Islet of Langerhans (tissue), 1 donor: ENCODE results near the gene TADA2A.
"Not testable (repeated sequence)": the region's sequence is repeated elsewhere in the genome, so short reads cannot be mapped to it uniquely, and the experiment has no call there.

ENCODE experiments used
- FAIRE-seq: peaks from one replicate; lab custom pipeline; 2011; peaks lifted over from hg19 to GRCh38; lab: Jason Lieb, UNC

TADA2A gene

GRCh38 chr17:37400505-37400904, 6.2 kb upstream of the TADA2A start:
- no peak for FAIRE-seq

DNA sequence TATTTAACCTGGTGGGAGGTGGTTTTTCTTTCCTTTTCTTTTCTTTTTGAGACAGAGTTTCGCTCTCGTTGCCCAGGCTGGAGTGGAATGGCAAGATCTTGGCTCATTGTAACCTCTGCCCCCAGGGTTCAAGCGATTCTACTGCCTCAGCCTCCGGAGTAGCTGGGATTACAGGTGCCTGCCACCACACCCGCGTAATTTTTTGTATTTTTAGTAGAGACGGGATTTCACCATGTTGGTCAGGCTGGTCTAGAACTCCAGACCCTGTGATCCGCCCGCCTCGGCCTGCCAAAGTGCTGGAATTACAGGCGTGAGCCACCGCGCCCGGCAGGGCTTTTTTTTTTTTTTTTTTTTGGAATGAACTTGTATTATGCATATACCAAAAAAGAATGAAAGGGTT, 1.2 kb upstream of the TADA2A start:
- FAIRE-seq = not testable (repeated sequence)

- FAIRE-seq = no peak
Observed at GRCh38 chr17:37405955-37406634, 591 bp upstream of the TADA2A start.

- not testable (repeated sequence) for FAIRE-seq
Observed at GRCh38 chr17:37408145-37408479, 1.4 kb downstream of the TADA2A start.

- no peak for FAIRE-seq
Observed at GRCh38 chr17:37410357-37410756, 3.7 kb downstream of the TADA2A start.

DNA sequence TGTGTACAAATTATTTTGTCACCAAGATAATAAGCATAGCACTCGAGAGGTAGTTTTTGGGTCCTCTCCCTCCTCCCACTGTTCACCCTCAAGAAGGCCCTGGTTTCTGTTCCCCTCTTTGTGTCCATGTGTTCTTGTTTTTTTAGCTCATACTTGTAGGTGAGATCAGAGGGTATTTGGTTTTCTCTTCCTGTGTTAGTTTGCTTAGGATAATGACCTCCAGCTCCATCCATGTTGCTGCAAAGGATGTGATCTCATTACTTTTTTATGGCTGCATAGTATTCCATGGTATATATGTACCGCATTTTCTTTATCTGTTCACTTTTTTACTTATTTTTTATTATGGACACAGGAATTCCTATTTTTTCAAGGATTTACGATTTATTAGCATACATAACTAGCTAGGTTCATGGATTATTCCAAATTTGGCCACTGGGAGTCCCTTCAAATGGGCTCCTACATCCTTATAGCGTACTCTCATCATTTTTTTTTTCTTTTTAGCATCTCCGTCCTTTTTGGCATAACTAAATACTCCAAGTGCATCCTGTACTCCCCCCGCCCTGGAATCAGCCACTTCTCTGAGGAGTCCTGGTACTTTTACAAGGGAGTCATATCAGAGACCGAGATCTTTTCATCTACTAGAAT, 7.3 kb downstream of the TADA2A start:
- FAIRE-seq = no peak

GRCh38 chr17:37417852-37418251, 11.2 kb downstream of the TADA2A start:
- no peak for FAIRE-seq

- no peak for FAIRE-seq
Observed at GRCh38 chr17:37422971-37423625, 16.4 kb downstream of the TADA2A start.

- no peak for FAIRE-seq
Observed at GRCh38 chr17:37425268-37425667, 18.6 kb downstream of the TADA2A start.

- no peak for FAIRE-seq
Observed at GRCh38 chr17:37429039-37429438, 22.4 kb downstream of the TADA2A start.

- FAIRE-seq = no peak
Observed at GRCh38 chr17:37429453-37429852, 22.8 kb downstream of the TADA2A start.

DNA sequence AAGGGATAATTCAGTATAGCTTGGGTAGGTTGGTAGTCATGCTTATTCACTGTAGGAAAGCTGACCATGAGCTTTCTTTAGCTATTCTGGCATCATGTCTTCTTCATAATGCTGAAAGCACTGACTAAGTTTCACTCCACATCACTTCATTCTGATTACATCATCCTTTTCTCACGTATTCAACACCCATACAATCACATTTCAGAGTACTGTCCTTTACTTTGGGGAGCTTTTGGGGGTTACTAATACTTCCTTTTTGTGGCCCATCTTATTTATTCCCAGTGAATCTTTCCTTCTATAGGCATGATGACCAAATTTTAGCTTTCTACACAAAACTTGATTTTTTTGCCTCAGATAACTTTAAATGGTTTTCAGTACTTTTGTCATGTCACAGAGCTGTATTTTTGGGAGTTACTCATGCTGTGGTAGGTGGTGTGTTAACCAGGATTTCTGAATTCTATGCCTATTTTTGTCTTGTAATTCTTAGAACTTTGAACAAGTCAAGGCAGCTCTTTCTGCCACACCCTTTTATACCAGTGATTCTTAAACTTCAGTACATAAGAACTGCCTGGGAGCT, 23.5 kb downstream of the TADA2A start:
- FAIRE-seq = no peak

DNA sequence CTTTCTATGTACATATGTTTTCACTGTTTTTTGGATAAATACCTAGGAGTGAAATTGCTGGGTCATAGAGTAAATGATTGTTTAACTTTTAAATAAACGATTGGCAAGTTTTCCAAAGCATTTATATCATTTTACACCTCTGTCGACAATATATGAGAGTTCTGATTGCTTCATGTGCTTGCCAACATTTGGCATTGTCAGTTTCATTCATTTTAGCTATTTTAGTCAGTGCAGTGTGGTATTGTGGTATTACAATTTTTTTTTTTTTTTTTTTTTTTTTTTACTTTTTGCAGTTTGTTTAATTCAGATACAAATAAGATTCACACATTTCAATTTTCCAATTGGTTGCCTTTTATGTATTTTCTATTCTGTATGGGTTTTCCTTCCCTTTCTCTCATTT, 26.0 kb downstream of the TADA2A start:
- FAIRE-seq = no peak

DNA sequence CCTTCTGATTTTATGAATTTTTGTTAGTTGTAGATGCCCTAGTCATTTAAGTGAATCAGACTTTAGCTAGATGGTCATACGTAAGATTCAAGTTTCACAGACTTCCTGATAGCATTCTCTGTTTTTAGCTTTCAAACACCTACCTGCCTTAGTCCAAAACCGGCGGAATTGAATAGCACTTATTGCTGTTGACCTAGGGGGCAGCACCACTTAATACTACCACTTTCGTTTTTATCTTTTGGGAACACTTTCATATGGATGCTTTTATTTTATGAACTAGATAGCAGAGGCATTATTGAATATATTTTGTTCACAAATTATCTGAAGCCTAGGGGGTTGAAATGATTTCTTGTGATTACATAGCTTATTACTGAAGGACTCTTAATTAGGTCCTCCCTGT, 31.5 kb downstream of the TADA2A start:
- no peak for FAIRE-seq

DNA sequence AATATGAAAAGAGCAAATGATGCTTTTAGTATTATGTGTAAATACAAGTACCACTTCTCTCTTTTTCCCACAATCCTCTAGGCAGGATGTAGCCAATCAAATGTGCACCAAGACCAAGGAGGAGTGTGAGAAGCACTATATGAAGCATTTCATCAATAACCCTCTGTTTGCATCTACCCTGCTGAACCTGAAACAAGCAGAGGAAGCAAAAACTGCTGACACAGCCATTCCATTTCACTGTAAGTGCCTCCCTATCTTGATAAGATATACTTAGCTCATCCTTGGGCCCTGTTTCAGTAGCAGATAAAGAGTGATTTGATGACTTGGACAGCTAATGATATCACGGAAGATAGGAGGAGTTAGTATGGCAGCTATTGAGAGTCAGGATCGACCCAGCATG, 33.7 kb downstream of the TADA2A start:
- FAIRE-seq = no peak

- FAIRE-seq = not testable (repeated sequence)
Observed at GRCh38 chr17:37441369-37442014, 34.8 kb downstream of the TADA2A start.

GRCh38 chr17:37446027-37446426, 39.3 kb downstream of the TADA2A start:
- FAIRE-seq = no peak

DNA sequence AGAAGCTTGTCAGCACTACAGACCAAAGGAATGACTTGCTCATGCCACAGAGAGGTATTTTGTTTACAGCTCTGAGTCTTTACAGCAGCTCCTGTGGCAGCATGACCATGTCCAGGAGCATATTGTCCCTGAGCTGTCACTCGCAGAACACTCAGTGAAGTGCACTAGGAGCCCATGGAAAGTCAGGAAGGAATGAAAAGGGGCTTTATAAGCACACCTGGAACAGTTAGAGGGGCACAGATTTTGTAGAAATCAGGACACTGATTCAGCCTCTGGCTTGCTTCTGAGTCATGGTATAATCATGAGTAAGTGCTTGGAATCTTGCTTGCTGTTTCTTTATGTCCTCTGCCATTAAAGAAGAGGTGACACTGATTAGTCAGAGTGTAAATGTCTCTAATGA, 41.0 kb downstream of the TADA2A start:
- FAIRE-seq = no peak

- FAIRE-seq = no peak
Observed at GRCh38 chr17:37450112-37450511, 43.4 kb downstream of the TADA2A start.

GRCh38 chr17:37457801-37458200, 51.1 kb downstream of the TADA2A start:
- not testable (repeated sequence) for FAIRE-seq

- no peak for FAIRE-seq
Observed at GRCh38 chr17:37458805-37459204, 52.1 kb downstream of the TADA2A start.

- no peak for FAIRE-seq
Observed at GRCh38 chr17:37461668-37462067, 55.0 kb downstream of the TADA2A start.

DNA sequence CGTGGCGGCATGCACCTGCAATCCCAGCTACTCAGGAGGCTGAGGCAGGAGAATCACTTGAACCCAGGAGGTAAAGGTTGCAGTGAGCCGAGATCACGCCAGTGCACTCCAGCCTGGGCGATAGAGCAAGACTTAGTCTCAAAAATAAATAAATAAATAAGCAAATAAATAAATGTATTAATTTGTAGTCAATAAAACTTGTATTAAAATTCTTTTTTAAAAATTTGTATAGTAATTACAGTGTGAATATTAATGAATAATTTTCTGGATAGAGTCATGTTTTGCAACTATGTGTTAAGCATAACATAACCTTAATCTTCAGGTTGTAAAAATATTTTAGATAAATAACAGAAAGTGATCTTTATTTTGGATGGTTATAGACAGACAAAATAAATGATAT, 55.8 kb downstream of the TADA2A start:
- no peak for FAIRE-seq
